GM23338 (cell line): ENCODE data around the gene SASH3. TPM values are rescaled to one million over a fixed set of nuclear protein-coding genes. Genes with fewer than 3 reads are reported as not detected.

Source experiments
- ATAC-seq: fragments of 200-7000 bp; cut with Tn5 transposase; 3 replicates; pipeline ENCODE4 v1.9.1; 2020
- DNase-seq: peaks from one replicate; pipeline ENCODE4 v3.0.0-alpha.2; 2015; ENCODE audit warnings: low spot score
- H2AFZ ChIP-seq: fragments of 200-600 bp; sonication (generic); 2 replicates; pipeline ENCODE4 v1.8.0; 2016; ENCODE audit warnings: antibody characterized with exemption, mild to moderate bottlenecking, moderate library complexity
- H3F3A ChIP-seq: fragments of 200-600 bp; sonication (generic); replicated peaks from 2 replicates; pipeline ENCODE4 v1.8.0; 2017; ENCODE audit warnings: antibody characterized with exemption, mixed run types, low read depth
- H3K27ac ChIP-seq: fragments of 200-600 bp; sonication (generic); 2 replicates; pipeline ENCODE4 v1.6.1; 2016; ENCODE audit warnings: low read depth
- H3K27me3 ChIP-seq: fragments of 200-600 bp; sonication (generic); 2 replicates; pipeline ENCODE4 v1.8.0; 2016; ENCODE audit warnings: mild to moderate bottlenecking, mixed run types, moderate library complexity; ENCODE audit not compliant: insufficient read depth
- H3K36me3 ChIP-seq: fragments of 200-600 bp; sonication (generic); 2 replicates; pipeline ENCODE4 v1.8.0; 2016; ENCODE audit warnings: mild to moderate bottlenecking; ENCODE audit not compliant: insufficient read depth
- H3K4me1 ChIP-seq: fragments of 200-600 bp; sonication (generic); 2 replicates; pipeline ENCODE4 v1.8.0; 2016; ENCODE audit warnings: mild to moderate bottlenecking, moderate library complexity; ENCODE audit not compliant: insufficient read depth
- H3K4me2 ChIP-seq: fragments of 200-600 bp; sonication (generic); 2 replicates; pipeline ENCODE4 v1.7.1; 2017; ENCODE audit warnings: mixed run types
- H3K4me3 ChIP-seq: fragments of 200-600 bp; sonication (generic); 2 replicates; pipeline ENCODE4 v1.6.1; 2016; ENCODE audit warnings: mixed run types
- H3K79me2 ChIP-seq: fragments of 200-600 bp; sonication (generic); replicated peaks from 2 replicates; pipeline ENCODE4 v1.8.0; 2017; ENCODE audit warnings: mild to moderate bottlenecking; ENCODE audit not compliant: insufficient read depth
- H3K9me2 ChIP-seq: fragments of 200-600 bp; sonication (generic); 2 replicates; pipeline ENCODE4 v1.8.0; 2017; ENCODE audit not compliant: insufficient read depth
- H4K20me1 ChIP-seq: fragments of 200-600 bp; sonication (generic); replicated peaks from 2 replicates; pipeline ENCODE4 v1.8.0; 2017; ENCODE audit warnings: mild to moderate bottlenecking; ENCODE audit not compliant: insufficient read depth
- H3K27ac Mint-ChIP-seq: 2 replicates; pipeline ENCODE4 v1.8.0; 2020; ENCODE audit warnings: inconsistent platforms, mild to moderate bottlenecking, moderate library complexity, mixed read lengths
- H3K27me3 Mint-ChIP-seq: 3 replicates; pipeline ENCODE4 v1.8.0; 2022; ENCODE audit warnings: low read depth, mild to moderate bottlenecking, moderate library complexity, mixed read lengths, inconsistent platforms; ENCODE audit not compliant: insufficient read depth, poor library complexity
- H3K36me3 Mint-ChIP-seq: 3 replicates; pipeline ENCODE4 v1.8.0; 2021; ENCODE audit warnings: low read depth, mild to moderate bottlenecking, inconsistent platforms, moderate library complexity, mixed read lengths
- H3K4me1 Mint-ChIP-seq: 3 replicates; pipeline ENCODE4 v1.8.0; 2020; ENCODE audit warnings: mild to moderate bottlenecking, inconsistent platforms, mixed read lengths
- H3K4me3 Mint-ChIP-seq: 3 replicates; pipeline ENCODE4 v1.8.0; 2021; ENCODE audit warnings: moderate library complexity, mild to moderate bottlenecking, inconsistent platforms, mixed read lengths
- H3K9me3 Mint-ChIP-seq: 3 replicates; pipeline ENCODE4 v1.8.0; 2020; ENCODE audit warnings: moderate library complexity, mild to moderate bottlenecking, inconsistent platforms, mixed read lengths
- CREB1 ChIP-seq: fragments of 250-450 bp; sonication (Bioruptor Pico); IDR thresholded peaks from 2 replicates; pipeline ENCODE4 v1.5.0; 2020; ENCODE audit warnings: low read depth, mild to moderate bottlenecking, moderate library complexity
- EZH2 ChIP-seq: fragments of 200-600 bp; sonication (generic); IDR thresholded peaks from one replicate; pipeline ENCODE4 v1.8.0; 2017; ENCODE audit warnings: antibody characterized with exemption, mild to moderate bottlenecking, low read depth; ENCODE audit not compliant: unreplicated experiment
- EZH2phosphoT487 ChIP-seq: fragments of 200-600 bp; sonication (generic); IDR thresholded peaks from one replicate; pipeline ENCODE4 v1.8.1; 2018; ENCODE audit warnings: antibody characterized with exemption; ENCODE audit not compliant: unreplicated experiment
- JUNB ChIP-seq: IDR thresholded peaks from one replicate; pipeline ENCODE4 v1.6.1; 2016; ENCODE audit warnings: antibody characterized with exemption; ENCODE audit not compliant: unreplicated experiment
- NANOG ChIP-seq: IDR thresholded peaks from 2 replicates; pipeline ENCODE4 v1.6.1; 2016; ENCODE audit warnings: antibody characterized with exemption, borderline replicate concordance
- POLR2AphosphoS5 ChIP-seq: IDR thresholded peaks from 2 replicates; pipeline ENCODE4 v1.6.1; 2016; ENCODE audit warnings: antibody characterized with exemption, low read depth
- STAT1 ChIP-seq: IDR thresholded peaks from one replicate; pipeline ENCODE4 v1.6.1; 2016; ENCODE audit warnings: antibody characterized with exemption; ENCODE audit not compliant: unreplicated experiment
- ZNF114 ChIP-seq: fragments of 250-450 bp; sonication (Bioruptor Pico); IDR thresholded peaks from 2 replicates; pipeline ENCODE4 v1.5.0; 2020; ENCODE audit warnings: mild to moderate bottlenecking, moderate library complexity
- ZNF331 ChIP-seq: fragments of 250-450 bp; sonication (Bioruptor Pico); IDR thresholded peaks from 2 replicates; pipeline ENCODE4 v1.5.0; 2020; ENCODE audit warnings: low read depth, mild to moderate bottlenecking, moderate library complexity
- polyA plus RNA-seq: library from polyadenylated mRNA; unstranded; fragments of >200 nt; fragmentation: Nextera tagmentation; extraction: Ambion mirVana; gene quantifications from 2 replicates; pipeline ENCODE4 v1.2.1, GENCODE V29; 2016
- total RNA-seq: library from RNA; depleted of rRNA; stranded (reverse); fragments of >200 nt; shearing (Covaris generic); gene quantifications from 2 replicates; pipeline ENCODE4 v1.2.3, GENCODE V29; 2014
- TF ChIP-seq, protein P1 (sequence below), 2 experiments: fragments of 200-600 bp in 1 of 2; sonication (generic) in 1 of 2; conservative IDR thresholded peaks; 2 replicates each; pipeline versions ENCODE4 v1.5.1 to v1.6.1; 2016 to 2017; ENCODE audit warnings: antibody characterized with exemption in 2 of 2, low read depth in 2 of 2, mild to moderate bottlenecking in 2 of 2, moderate library complexity in 1 of 2
- TF ChIP-seq, protein P2 (sequence below): fragments of 250-450 bp; sonication (Bioruptor Pico); IDR thresholded peaks from 2 replicates; pipeline ENCODE4 v1.5.0; 2020; ENCODE audit warnings: mild to moderate bottlenecking, moderate library complexity
- TF ChIP-seq, protein P3 (sequence below): IDR thresholded peaks from 2 replicates; pipeline ENCODE4 v1.6.1; 2016; ENCODE audit warnings: antibody characterized with exemption
- TF ChIP-seq, protein P4 (sequence below): IDR thresholded peaks from one replicate; pipeline ENCODE4 v1.6.1; 2018; ENCODE audit warnings: antibody characterized with exemption; ENCODE audit not compliant: unreplicated experiment

SASH3 gene
- total and polyA plus RNA-seq, 2 experiments from 2014 or later = 0.18 TPM; not detected in 1

DNA sequence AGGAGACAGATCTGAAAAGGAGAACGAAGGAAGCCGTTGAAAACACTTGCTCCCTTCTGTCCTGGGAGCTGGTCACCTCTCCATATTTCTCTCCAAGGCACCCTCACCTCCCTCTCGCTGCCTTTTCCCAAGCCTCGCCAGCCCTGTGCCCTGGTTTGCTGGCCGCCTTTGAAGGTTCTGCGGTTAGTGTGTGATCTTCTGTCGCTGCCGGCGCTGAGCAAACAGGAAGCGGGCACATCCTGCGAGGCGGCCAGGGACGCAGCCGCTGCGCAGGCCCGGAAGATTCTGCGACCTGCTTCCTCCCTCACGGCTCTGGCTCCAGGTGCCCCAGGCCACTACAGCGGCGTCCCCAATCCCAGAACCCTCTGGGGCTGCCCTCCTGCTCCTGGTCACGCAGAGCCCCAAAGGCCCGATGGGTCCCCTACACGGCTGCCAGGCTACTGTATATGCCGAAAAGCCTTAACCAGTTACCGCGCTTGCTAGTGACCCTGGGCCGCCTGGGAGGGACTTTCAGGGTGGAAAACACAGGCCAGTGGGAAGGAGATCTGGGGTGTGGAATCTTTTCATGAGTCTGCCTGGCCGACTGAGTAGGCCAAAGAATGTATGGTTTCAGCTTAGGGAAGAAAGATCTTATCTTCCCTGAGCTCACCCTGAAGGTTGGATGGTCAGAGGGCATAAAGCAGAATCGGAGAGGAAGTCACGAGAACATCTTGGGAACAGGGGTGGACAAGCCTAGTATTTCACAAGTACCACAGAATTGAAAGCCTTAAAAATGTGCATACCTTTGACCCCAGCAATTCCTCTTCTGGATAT, 2.3 kb upstream of the SASH3 start:
- Histone ChIP-seq H3K27ac (no peak overlapping the region), H3K79me2 (no peaks in the 10 kb centered on the region), H3F3A (no peaks in the 10 kb centered on the region), H4K20me1 (no peaks in the 10 kb centered on the region), H3K4me1 (no peaks in the 10 kb centered on the region), H3K36me3 (no peaks in the 10 kb centered on the region), H3K4me2 (no peak overlapping the region), H3K4me3 (no peak overlapping the region), H3K27me3 (no peaks in the 10 kb centered on the region), H2AFZ (no peak overlapping the region; the same call in 1 of the 2 replicates), H3K9me2 (no peaks in the 10 kb centered on the region)
- no peaks in the 10 kb centered on the region for H3K9me3 Mint-ChIP-seq
- no peak overlapping the region for H3K27ac Mint-ChIP-seq
- H3K27me3 Mint-ChIP-seq = no peaks in the 10 kb centered on the region
- no peak overlapping the region for H3K4me3 Mint-ChIP-seq
- TF ChIP-seq, protein P1, sequence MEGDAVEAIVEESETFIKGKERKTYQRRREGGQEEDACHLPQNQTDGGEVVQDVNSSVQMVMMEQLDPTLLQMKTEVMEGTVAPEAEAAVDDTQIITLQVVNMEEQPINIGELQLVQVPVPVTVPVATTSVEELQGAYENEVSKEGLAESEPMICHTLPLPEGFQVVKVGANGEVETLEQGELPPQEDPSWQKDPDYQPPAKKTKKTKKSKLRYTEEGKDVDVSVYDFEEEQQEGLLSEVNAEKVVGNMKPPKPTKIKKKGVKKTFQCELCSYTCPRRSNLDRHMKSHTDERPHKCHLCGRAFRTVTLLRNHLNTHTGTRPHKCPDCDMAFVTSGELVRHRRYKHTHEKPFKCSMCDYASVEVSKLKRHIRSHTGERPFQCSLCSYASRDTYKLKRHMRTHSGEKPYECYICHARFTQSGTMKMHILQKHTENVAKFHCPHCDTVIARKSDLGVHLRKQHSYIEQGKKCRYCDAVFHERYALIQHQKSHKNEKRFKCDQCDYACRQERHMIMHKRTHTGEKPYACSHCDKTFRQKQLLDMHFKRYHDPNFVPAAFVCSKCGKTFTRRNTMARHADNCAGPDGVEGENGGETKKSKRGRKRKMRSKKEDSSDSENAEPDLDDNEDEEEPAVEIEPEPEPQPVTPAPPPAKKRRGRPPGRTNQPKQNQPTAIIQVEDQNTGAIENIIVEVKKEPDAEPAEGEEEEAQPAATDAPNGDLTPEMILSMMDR (conservative IDR thresholded peaks at IDR 0.05; ENCODE audit: low read depth in 2 of 2) = no peak
- no peak for TF ChIP-seq NANOG
- TF ChIP-seq STAT1 = no peak
- TF ChIP-seq, protein P2, sequence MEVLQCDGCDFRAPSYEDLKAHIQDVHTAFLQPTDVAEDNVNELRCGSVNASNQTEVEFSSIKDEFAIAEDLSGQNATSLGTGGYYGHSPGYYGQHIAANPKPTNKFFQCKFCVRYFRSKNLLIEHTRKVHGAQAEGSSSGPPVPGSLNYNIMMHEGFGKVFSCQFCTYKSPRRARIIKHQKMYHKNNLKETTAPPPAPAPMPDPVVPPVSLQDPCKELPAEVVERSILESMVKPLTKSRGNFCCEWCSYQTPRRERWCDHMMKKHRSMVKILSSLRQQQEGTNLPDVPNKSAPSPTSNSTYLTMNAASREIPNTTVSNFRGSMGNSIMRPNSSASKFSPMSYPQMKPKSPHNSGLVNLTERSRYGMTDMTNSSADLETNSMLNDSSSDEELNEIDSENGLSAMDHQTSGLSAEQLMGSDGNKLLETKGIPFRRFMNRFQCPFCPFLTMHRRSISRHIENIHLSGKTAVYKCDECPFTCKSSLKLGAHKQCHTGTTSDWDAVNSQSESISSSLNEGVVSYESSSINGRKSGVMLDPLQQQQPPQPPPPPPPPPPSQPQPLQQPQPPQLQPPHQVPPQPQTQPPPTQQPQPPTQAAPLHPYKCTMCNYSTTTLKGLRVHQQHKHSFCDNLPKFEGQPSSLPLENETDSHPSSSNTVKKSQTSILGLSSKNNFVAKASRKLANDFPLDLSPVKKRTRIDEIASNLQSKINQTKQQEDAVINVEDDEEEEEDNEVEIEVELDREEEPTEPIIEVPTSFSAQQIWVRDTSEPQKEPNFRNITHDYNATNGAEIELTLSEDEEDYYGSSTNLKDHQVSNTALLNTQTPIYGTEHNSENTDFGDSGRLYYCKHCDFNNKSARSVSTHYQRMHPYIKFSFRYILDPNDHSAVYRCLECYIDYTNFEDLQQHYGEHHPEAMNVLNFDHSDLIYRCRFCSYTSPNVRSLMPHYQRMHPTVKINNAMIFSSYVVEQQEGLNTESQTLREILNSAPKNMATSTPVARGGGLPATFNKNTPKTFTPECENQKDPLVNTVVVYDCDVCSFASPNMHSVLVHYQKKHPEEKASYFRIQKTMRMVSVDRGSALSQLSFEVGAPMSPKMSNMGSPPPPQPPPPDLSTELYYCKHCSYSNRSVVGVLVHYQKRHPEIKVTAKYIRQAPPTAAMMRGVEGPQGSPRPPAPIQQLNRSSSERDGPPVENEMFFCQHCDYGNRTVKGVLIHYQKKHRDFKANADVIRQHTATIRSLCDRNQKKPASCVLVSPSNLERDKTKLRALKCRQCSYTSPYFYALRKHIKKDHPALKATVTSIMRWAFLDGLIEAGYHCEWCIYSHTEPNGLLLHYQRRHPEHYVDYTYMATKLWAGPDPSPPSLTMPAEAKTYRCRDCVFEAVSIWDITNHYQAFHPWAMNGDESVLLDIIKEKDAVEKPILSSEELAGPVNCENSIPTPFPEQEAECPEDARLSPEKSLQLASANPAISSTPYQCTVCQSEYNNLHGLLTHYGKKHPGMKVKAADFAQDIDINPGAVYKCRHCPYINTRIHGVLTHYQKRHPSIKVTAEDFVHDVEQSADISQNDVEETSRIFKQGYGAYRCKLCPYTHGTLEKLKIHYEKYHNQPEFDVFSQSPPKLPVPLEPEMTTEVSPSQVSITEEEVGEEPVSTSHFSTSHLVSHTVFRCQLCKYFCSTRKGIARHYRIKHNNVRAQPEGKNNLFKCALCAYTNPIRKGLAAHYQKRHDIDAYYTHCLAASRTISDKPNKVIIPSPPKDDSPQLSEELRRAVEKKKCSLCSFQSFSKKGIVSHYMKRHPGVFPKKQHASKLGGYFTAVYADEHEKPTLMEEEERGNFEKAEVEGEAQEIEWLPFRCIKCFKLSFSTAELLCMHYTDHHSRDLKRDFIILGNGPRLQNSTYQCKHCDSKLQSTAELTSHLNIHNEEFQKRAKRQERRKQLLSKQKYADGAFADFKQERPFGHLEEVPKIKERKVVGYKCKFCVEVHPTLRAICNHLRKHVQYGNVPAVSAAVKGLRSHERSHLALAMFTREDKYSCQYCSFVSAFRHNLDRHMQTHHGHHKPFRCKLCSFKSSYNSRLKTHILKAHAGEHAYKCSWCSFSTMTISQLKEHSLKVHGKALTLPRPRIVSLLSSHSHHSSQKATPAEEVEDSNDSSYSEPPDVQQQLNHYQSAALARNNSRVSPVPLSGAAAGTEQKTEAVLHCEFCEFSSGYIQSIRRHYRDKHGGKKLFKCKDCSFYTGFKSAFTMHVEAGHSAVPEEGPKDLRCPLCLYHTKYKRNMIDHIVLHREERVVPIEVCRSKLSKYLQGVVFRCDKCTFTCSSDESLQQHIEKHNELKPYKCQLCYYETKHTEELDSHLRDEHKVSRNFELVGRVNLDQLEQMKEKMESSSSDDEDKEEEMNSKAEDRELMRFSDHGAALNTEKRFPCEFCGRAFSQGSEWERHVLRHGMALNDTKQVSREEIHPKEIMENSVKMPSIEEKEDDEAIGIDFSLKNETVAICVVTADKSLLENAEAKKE = no peak
- no peak for TF ChIP-seq CREB1
- TF ChIP-seq, protein P3, sequence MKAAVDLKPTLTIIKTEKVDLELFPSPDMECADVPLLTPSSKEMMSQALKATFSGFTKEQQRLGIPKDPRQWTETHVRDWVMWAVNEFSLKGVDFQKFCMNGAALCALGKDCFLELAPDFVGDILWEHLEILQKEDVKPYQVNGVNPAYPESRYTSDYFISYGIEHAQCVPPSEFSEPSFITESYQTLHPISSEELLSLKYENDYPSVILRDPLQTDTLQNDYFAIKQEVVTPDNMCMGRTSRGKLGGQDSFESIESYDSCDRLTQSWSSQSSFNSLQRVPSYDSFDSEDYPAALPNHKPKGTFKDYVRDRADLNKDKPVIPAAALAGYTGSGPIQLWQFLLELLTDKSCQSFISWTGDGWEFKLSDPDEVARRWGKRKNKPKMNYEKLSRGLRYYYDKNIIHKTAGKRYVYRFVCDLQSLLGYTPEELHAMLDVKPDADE = no peak
- TF ChIP-seq ZNF114 (CRISPR knock-in tag) = no peak
- TF ChIP-seq POLR2AphosphoS5 = no peak
- TF ChIP-seq, protein P4, sequence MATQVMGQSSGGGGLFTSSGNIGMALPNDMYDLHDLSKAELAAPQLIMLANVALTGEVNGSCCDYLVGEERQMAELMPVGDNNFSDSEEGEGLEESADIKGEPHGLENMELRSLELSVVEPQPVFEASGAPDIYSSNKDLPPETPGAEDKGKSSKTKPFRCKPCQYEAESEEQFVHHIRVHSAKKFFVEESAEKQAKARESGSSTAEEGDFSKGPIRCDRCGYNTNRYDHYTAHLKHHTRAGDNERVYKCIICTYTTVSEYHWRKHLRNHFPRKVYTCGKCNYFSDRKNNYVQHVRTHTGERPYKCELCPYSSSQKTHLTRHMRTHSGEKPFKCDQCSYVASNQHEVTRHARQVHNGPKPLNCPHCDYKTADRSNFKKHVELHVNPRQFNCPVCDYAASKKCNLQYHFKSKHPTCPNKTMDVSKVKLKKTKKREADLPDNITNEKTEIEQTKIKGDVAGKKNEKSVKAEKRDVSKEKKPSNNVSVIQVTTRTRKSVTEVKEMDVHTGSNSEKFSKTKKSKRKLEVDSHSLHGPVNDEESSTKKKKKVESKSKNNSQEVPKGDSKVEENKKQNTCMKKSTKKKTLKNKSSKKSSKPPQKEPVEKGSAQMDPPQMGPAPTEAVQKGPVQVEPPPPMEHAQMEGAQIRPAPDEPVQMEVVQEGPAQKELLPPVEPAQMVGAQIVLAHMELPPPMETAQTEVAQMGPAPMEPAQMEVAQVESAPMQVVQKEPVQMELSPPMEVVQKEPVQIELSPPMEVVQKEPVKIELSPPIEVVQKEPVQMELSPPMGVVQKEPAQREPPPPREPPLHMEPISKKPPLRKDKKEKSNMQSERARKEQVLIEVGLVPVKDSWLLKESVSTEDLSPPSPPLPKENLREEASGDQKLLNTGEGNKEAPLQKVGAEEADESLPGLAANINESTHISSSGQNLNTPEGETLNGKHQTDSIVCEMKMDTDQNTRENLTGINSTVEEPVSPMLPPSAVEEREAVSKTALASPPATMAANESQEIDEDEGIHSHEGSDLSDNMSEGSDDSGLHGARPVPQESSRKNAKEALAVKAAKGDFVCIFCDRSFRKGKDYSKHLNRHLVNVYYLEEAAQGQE = no peak
- no peak for TF ChIP-seq EZH2
- TF ChIP-seq ZNF331 (CRISPR knock-in tag) = no peak
- TF ChIP-seq EZH2phosphoT487 = no peak
- TF ChIP-seq JUNB = no peak
- H3K36me3 Mint-ChIP-seq = no peaks in the 10 kb centered on the region
- ATAC-seq (no peak), DNase-seq (no peak)
- H3K4me1 Mint-ChIP-seq = peaks cover 6% of the 10 kb centered on the region; the same call in 2 of the 3 replicates
